Measurements from ENCODE around the gene GAGE2A. TPM values are rescaled to one million over a fixed set of nuclear protein-coding genes. Genes with fewer than 3 reads are reported as not detected.
"Not testable (repeated sequence)": the region's sequence is repeated elsewhere in the genome, so short reads cannot be mapped to it uniquely, and the experiment has no call there.

GAGE2A gene
- under 1 TPM in 2 of 3 donors, not detected in 1; 0.48 to 0.55 TPM for total RNA-seq

- not testable (repeated sequence) for H3K36me3 Mint-ChIP-seq (ENCODE audit: insufficient read depth); H3K9me3 Mint-ChIP-seq; ATAC-seq; H3K4me3 Mint-ChIP-seq; H3K27me3 Mint-ChIP-seq (ENCODE audit: low read depth); H3K4me1 Mint-ChIP-seq (ENCODE audit: low read depth); DNase-seq
These were observed at the start of gene GAGE2A for GRCh38 chrX:49589196-49589595. TSS of gene GAGE2A (plus strand) at chrX:49589496. CDS start at chrX:49590651, 1,155 bp downstream.

- H3K27me3 Mint-ChIP-seq (ENCODE audit: low read depth); H3K4me1 Mint-ChIP-seq (ENCODE audit: low read depth); H3K4me3 Mint-ChIP-seq; ATAC-seq; DNase-seq; H3K9me3 Mint-ChIP-seq; H3K36me3 Mint-ChIP-seq (ENCODE audit: insufficient read depth): not testable (repeated sequence)
These were observed 47.9 kb upstream of the GAGE2A start, which contains the start of gene GAGE12D for GRCh38 chrX:49541433-49541832. TSS of gene GAGE12D (plus strand) at chrX:49541733. CDS start at chrX:49542888, 1,155 bp downstream.

GRCh38 chrX:49550989-49551388, 38.3 kb upstream of the GAGE2A start, which contains the start of gene GAGE12E:
TSS of gene GAGE12E (plus strand) at chrX:49551289. CDS start at chrX:49552444, 1,155 bp downstream.
- H3K36me3 Mint-ChIP-seq (ENCODE audit: insufficient read depth); H3K9me3 Mint-ChIP-seq; DNase-seq; ATAC-seq; H3K4me1 Mint-ChIP-seq (ENCODE audit: low read depth); H3K4me3 Mint-ChIP-seq; H3K27me3 Mint-ChIP-seq (ENCODE audit: low read depth): not testable (repeated sequence)

GRCh38 chrX:49560542-49560941, 28.8 kb upstream of the GAGE2A start, which contains the start of gene GAGE12F:
TSS of gene GAGE12F (plus strand) at chrX:49560842. CDS start at chrX:49561997, 1,155 bp downstream.
- H3K27me3 Mint-ChIP-seq (ENCODE audit: low read depth) = not testable (repeated sequence)

GRCh38 chrX:49568728-49569127, 20.6 kb upstream of the GAGE2A start:
- H3K36me3 Mint-ChIP-seq (ENCODE audit: insufficient read depth); H3K9me3 Mint-ChIP-seq; ATAC-seq; H3K4me3 Mint-ChIP-seq; H3K27me3 Mint-ChIP-seq (ENCODE audit: low read depth); DNase-seq; H3K4me1 Mint-ChIP-seq (ENCODE audit: low read depth): not testable (repeated sequence)

More at GRCh38 chrX:49560542-49560941, 28.8 kb upstream of the GAGE2A start, which contains the start of gene GAGE12F:
- DNase-seq; ATAC-seq; H3K36me3 Mint-ChIP-seq (ENCODE audit: insufficient read depth); H3K4me3 Mint-ChIP-seq; H3K9me3 Mint-ChIP-seq; H3K4me1 Mint-ChIP-seq (ENCODE audit: low read depth): not testable (repeated sequence)

GRCh38 chrX:49569152-49569551, 20.1 kb upstream of the GAGE2A start:
- not testable (repeated sequence) for H3K36me3 Mint-ChIP-seq (ENCODE audit: insufficient read depth)

GRCh38 chrX:49570100-49570499, 19.2 kb upstream of the GAGE2A start, which contains the start of gene GAGE12G:
TSS of gene GAGE12G (plus strand) at chrX:49570400. CDS start at chrX:49571555, 1,155 bp downstream.
- not testable (repeated sequence) for H3K4me3 Mint-ChIP-seq; H3K36me3 Mint-ChIP-seq (ENCODE audit: insufficient read depth); H3K4me1 Mint-ChIP-seq (ENCODE audit: low read depth); ATAC-seq; H3K27me3 Mint-ChIP-seq (ENCODE audit: low read depth); H3K9me3 Mint-ChIP-seq; DNase-seq

More at GRCh38 chrX:49569152-49569551, 20.1 kb upstream of the GAGE2A start:
- not testable (repeated sequence) for DNase-seq; H3K4me1 Mint-ChIP-seq (ENCODE audit: low read depth); H3K4me3 Mint-ChIP-seq; H3K27me3 Mint-ChIP-seq (ENCODE audit: low read depth); ATAC-seq; H3K9me3 Mint-ChIP-seq

- not testable (repeated sequence) for ATAC-seq; H3K27me3 Mint-ChIP-seq (ENCODE audit: low read depth); H3K36me3 Mint-ChIP-seq (ENCODE audit: insufficient read depth); DNase-seq; H3K4me3 Mint-ChIP-seq; H3K4me1 Mint-ChIP-seq (ENCODE audit: low read depth); H3K9me3 Mint-ChIP-seq
These were observed 9.6 kb upstream of the GAGE2A start, which contains the start of gene GAGE12H for GRCh38 chrX:49579649-49580048. TSS of gene GAGE12H (plus strand) at chrX:49579949. CDS start at chrX:49581104, 1,155 bp downstream.

- not testable (repeated sequence) for H3K4me1 Mint-ChIP-seq (ENCODE audit: low read depth); H3K27me3 Mint-ChIP-seq (ENCODE audit: low read depth); H3K4me3 Mint-ChIP-seq; DNase-seq; H3K36me3 Mint-ChIP-seq (ENCODE audit: insufficient read depth); ATAC-seq; H3K9me3 Mint-ChIP-seq
These were observed 628 bp downstream of the GAGE2A start for GRCh38 chrX:49589769-49590478.

- H3K4me1 Mint-ChIP-seq (ENCODE audit: low read depth); DNase-seq; H3K27me3 Mint-ChIP-seq (ENCODE audit: low read depth); H3K36me3 Mint-ChIP-seq (ENCODE audit: insufficient read depth); ATAC-seq; H3K4me3 Mint-ChIP-seq; H3K9me3 Mint-ChIP-seq: not testable (repeated sequence)
These were observed 1.2 kb downstream of the GAGE2A start for GRCh38 chrX:49590488-49590887.

GRCh38 chrX:49598720-49599119, 9.4 kb downstream of the GAGE2A start, which contains the start of gene GAGE1:
TSS of gene GAGE1 (plus strand) at chrX:49599020. CDS start at chrX:49600175, 1,155 bp downstream.
- DNase-seq; H3K9me3 Mint-ChIP-seq; H3K27me3 Mint-ChIP-seq (ENCODE audit: low read depth); H3K4me1 Mint-ChIP-seq (ENCODE audit: low read depth); ATAC-seq; H3K4me3 Mint-ChIP-seq; H3K36me3 Mint-ChIP-seq (ENCODE audit: insufficient read depth): not testable (repeated sequence)

- Mint-ChIP-seq H3K36me3 (ENCODE audit: insufficient read depth) (no peaks in the 10 kb centered on the region), H3K4me3 (no peak overlapping the region), H3K4me1 (ENCODE audit: low read depth) (no peaks in the 10 kb centered on the region), H3K27me3 (ENCODE audit: low read depth) (no peaks in the 10 kb centered on the region), H3K9me3 (no peaks in the 10 kb centered on the region)
- ATAC-seq (no peak), DNase-seq (no peak)
These were observed 21.5 kb downstream of the GAGE2A start for GRCh38 chrX:49610718-49611310.

GRCh38 chrX:49618574-49618973, 29.3 kb downstream of the GAGE2A start:
- no peak for ATAC-seq
- Mint-ChIP-seq H3K9me3 (no peaks in the 10 kb centered on the region), H3K4me3 (no peak overlapping the region), H3K4me1 (ENCODE audit: low read depth) (no peaks in the 10 kb centered on the region), H3K36me3 (ENCODE audit: insufficient read depth) (no peaks in the 10 kb centered on the region), H3K27me3 (ENCODE audit: low read depth) (no peaks in the 10 kb centered on the region)
- DNase-seq = no peak

- Mint-ChIP-seq H3K9me3 (no peaks in the 10 kb centered on the region), H3K4me3 (peak overlapping the region; percentile 68), H3K27me3 (ENCODE audit: low read depth) (peaks cover 1% of the 10 kb centered on the region), H3K36me3 (ENCODE audit: insufficient read depth) (no peaks in the 10 kb centered on the region), H3K4me1 (ENCODE audit: low read depth) (no peaks in the 10 kb centered on the region)
- peak in 1 of 2 donors; percentile 56 for ATAC-seq
- DNase-seq = peak; percentile 17
These were observed 37.9 kb downstream of the GAGE2A start for GRCh38 chrX:49627086-49627777.

Measured in activated T-cell treated with anti-CD3 and anti-CD28 coated beads, Interleukin-2, amount 50 U/mL, for 4 hours (primary cell).